GM12891 (cell line): Measurements from ENCODE around the gene ZGPAT.

Source experiments
- DNase-seq: peaks from one replicate; pipeline ENCODE4 v3.0.0; 2011; ENCODE audit warnings: low spot score; ENCODE audit not compliant: insufficient read length
- FAIRE-seq: peaks from 2 replicates; lab custom pipeline; 2011; peaks lifted over from hg19 to GRCh38; lab: Jason Lieb, UNC
- PAX5 ChIP-seq: IDR thresholded peaks from 2 replicates; pipeline ENCODE4 v1.6.1; 2011; ENCODE audit warnings: low read length, moderate library complexity, mild to moderate bottlenecking; ENCODE audit not compliant: insufficient read depth, severe bottlenecking
- POLR2A ChIP-seq: IDR thresholded peaks from 2 replicates; pipeline ENCODE4 v1.6.1; 2011; ENCODE audit warnings: low read depth, low read length, control low read depth
- POLR2AphosphoS5 ChIP-seq: IDR thresholded peaks from 2 replicates; pipeline ENCODE4 v1.6.1; 2011; ENCODE audit warnings: low read depth, low read length, control low read depth
- POU2F2 ChIP-seq: IDR thresholded peaks from 2 replicates; pipeline ENCODE4 v1.6.1; 2011; ENCODE audit warnings: low read depth, mild to moderate bottlenecking, control low read depth, low read length, moderate library complexity
- SPI1 ChIP-seq: IDR thresholded peaks from 2 replicates; pipeline ENCODE4 v1.6.1; 2011; ENCODE audit warnings: low read depth, low read length, control low read depth
- TAF1 ChIP-seq: IDR thresholded peaks from 2 replicates; pipeline ENCODE4 v1.6.1; 2011; ENCODE audit warnings: low read depth, low read length, control low read depth

Gene ZGPAT

GRCh38 chr20:63698739-63699465 lies 8.9 kb upstream of the ZGPAT start:
- TF ChIP-seq POU2F2 (no peak), POLR2A (no peak), SPI1 (no peak)
- FAIRE-seq (no peak), DNase-seq (peak; percentile 46)

- DNase-seq (peak; percentile 19), FAIRE-seq (no peak)
- TF ChIP-seq SPI1 (no peak), POU2F2 (no peak), TAF1 (no peak), POLR2A (no peak), POLR2AphosphoS5 (no peak), PAX5 (no peak)
These were observed 8.2 kb upstream of the ZGPAT start for GRCh38 chr20:63699466-63700198.

- TF ChIP-seq POLR2A (no peak), SPI1 (no peak), TAF1 (no peak), POLR2AphosphoS5 (no peak), POU2F2 (no peak), PAX5 (no peak)
- DNase-seq: peak; percentile 22
- no peak for FAIRE-seq
These were observed 7.4 kb upstream of the ZGPAT start for GRCh38 chr20:63700199-63701050.

- DNase-seq: no peak
- TF ChIP-seq POU2F2: no peak
- no peak for TF ChIP-seq POLR2AphosphoS5
- no peak for TF ChIP-seq PAX5
- no peak for TF ChIP-seq TAF1
- TF ChIP-seq POLR2A: no peak
- no peak for TF ChIP-seq SPI1
- FAIRE-seq: no peak
These were observed 6.8 kb upstream of the ZGPAT start for GRCh38 chr20:63701051-63701328.

GRCh38 chr20:63701329-63702035 lies 6.4 kb upstream of the ZGPAT start:
- DNase-seq: peak; percentile 17
- FAIRE-seq: no peak
- TF ChIP-seq POU2F2 (no peak), TAF1 (no peak), PAX5 (no peak), POLR2AphosphoS5 (no peak), SPI1 (no peak), POLR2A (no peak)

GRCh38 chr20:63702036-63702665 lies 5.7 kb upstream of the ZGPAT start:
- DNase-seq (peak; percentile 4), FAIRE-seq (no peak)
- TF ChIP-seq PAX5: no peak
- TF ChIP-seq POLR2AphosphoS5: no peak
- no peak for TF ChIP-seq POLR2A
- no peak for TF ChIP-seq TAF1
- no peak for TF ChIP-seq POU2F2
- no peak for TF ChIP-seq SPI1

GRCh38 chr20:63702751-63703470 lies 4.9 kb upstream of the ZGPAT start:
- no peak for FAIRE-seq
- TF ChIP-seq POLR2AphosphoS5 (peak; percentile 42; the same call in 1 of the 2 replicates), POU2F2 (no peak)
- no peak for DNase-seq

- no peak for DNase-seq
- FAIRE-seq: no peak
- TF ChIP-seq SPI1 (no peak), POU2F2 (no peak), PAX5 (no peak), POLR2AphosphoS5 (no peak; the same call in 1 of the 2 replicates), POLR2A (no peak), TAF1 (no peak)
These were observed 4.3 kb upstream of the ZGPAT start for GRCh38 chr20:63703471-63703975.

GRCh38 chr20:63703976-63704748 lies 3.7 kb upstream of the ZGPAT start:
- TF ChIP-seq POLR2AphosphoS5 (no peak), SPI1 (no peak), POLR2A (no peak), TAF1 (no peak), PAX5 (no peak), POU2F2 (no peak)
- DNase-seq: no peak
- no peak for FAIRE-seq
